Activated naive CD4-positive, alpha-beta T cell treated with anti-CD3 and anti-CD28 coated beads, Interleukin-2, amount 50 U/mL, for 24 hours (primary cell): ENCODE data around the gene CIRBP.

Experiments used
- H3K27ac Mint-ChIP-seq: one replicate; pipeline ENCODE4 v1.8.0; 2021; ENCODE audit warnings: mild to moderate bottlenecking, mixed read lengths
- H3K27me3 Mint-ChIP-seq: one replicate; pipeline ENCODE4 v1.8.0; 2021; ENCODE audit warnings: mixed read lengths
- H3K36me3 Mint-ChIP-seq: one replicate; pipeline ENCODE4 v1.8.0; 2021; ENCODE audit warnings: mixed read lengths
- H3K4me1 Mint-ChIP-seq: one replicate; pipeline ENCODE4 v1.8.0; 2021; ENCODE audit warnings: mixed read lengths
- H3K4me3 Mint-ChIP-seq: one replicate; pipeline ENCODE4 v1.8.0; 2021; ENCODE audit warnings: mild to moderate bottlenecking, mixed read lengths
- H3K9me3 Mint-ChIP-seq: one replicate; pipeline ENCODE4 v1.8.0; 2021; ENCODE audit warnings: mixed read lengths

CIRBP gene

DNA sequence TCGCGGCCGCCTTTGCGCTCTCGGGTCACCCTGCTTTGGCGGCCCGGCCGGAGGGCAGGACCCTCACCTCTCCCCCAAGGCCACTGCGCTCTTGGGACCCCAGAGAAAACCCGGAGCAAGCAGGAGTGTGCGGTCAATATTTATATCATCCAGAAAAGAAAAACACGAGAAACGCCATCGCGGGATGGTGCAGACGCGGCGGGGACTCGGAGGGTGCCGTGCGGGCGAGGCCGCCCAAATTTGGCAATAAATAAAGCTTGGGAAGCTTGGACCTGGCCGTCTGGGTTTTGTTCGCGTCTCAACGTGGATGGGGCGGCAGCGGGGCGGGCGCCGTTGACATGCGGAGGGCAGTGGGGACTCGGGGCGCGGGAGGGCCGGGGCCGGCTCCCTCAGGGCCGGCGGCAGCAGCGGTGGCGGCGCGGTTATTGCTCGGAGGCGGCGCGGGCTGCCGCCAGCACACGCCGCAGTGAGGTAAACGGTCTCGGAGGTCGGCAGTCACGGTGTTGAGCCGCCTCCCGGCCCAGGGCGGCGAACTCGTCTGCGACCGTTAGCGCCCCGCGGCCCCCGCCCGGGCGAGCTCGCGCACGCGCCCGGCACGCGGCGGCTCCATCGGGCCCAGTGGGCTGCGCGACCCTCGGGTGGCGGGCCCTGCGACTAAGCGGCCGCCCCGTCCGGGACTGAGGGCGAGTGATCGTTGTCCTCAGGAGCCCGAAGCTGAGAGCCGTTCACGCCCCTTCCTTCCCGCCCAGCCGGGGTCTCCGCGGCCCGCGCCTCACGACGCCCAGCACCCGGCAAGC is 40.8 kb upstream of the CIRBP start:
- H3K4me3 Mint-ChIP-seq, result no peak overlapping the region
- no peak overlapping the region for H3K27ac Mint-ChIP-seq
- no peaks in the 10 kb centered on the region for H3K4me1 Mint-ChIP-seq
- no peaks in the 10 kb centered on the region for H3K36me3 Mint-ChIP-seq
- no peaks in the 10 kb centered on the region for H3K27me3 Mint-ChIP-seq
- H3K9me3 Mint-ChIP-seq, result no peaks in the 10 kb centered on the region

DNA sequence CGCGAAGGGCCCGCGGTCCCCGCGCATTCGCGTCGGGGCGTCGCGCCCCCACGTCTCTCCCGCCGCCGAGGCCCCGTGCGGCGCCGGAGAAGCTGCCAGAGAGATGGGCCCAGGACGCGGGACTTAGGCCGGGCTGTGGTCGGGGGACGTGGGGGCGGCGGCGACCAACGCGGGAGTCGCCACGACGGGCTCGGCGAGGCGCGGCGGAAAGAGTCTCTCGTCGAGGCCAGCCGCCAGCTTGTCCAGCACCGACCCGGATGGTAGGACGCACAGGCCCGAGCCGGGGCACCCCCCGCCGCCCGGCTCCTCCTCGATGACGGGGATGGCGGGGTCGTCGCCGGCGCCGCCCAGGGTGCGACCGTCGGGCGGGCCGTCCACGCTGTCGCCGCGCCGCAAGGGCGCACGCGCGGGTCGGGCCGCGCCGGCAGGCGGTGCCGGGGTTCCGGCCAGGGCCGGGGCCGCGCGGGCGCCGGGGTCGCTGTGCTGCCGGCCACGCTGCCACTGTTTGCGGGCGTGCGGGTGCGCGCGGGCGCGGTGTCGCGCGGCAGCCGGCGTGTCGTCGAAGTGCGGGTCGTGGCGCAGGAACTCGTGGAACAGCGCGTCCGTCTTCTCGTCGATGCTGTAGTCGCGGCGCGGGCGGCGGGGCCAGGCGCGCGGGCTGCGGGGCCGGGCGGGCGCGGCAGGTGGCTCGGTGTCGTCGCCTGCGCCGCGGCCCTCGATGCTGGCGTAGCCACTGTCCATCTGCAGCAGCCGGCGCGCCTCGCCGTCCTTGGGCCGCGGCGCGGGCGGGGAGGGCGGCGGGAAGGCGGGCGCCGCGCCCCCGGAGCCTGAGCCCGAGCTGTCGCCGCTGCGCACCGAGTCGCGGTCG is 39.8 kb upstream of the CIRBP start:
- Mint-ChIP-seq H3K4me1 (no peaks in the 10 kb centered on the region), H3K9me3 (no peaks in the 10 kb centered on the region), H3K4me3 (no peak overlapping the region), H3K27ac (no peak overlapping the region), H3K36me3 (no peaks in the 10 kb centered on the region), H3K27me3 (no peaks in the 10 kb centered on the region)

DNA sequence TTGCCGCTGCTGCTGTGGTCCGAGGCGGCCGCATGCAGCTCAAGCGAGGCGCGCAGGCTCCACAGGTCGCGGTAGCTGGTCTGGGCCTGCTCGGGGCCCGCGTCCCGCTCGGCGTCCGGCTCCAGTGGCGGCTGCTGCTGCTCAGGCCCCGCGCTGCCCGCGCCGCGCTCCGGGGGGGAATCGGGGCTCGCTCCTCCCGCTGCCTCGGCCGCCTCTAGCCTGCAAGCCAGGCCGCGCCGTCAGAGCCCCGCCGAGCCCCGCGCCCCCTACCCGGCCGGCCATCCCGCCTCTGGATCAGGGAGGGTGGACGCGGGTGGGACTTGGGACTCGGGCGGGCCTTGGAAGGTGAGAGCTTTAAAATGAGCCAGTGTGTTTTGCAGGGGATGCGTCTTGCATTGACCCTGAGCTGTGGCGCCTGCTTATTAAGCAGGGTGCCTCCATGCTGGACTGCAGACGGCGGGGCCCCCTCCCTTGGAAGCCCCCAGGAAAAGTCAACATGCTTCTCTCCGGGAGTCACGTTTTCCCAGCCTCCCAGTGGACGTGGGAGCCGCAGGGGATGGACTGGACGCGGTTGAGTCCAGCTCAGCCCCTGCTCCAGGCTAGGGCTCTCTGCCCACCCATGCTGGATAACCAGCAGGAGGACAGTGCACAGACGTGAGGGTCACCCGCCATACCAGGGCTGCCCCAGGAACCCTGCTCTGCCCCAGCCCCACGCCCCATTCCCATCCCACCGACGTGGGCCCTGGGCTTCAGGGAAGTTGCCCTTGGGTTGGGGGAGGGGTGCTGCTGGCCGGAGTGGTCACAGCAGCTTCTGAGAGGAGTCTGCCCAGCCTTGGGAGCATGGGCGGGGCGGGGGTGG is 39.0 kb upstream of the CIRBP start:
- Mint-ChIP-seq H3K36me3 (no peaks in the 10 kb centered on the region), H3K4me3 (no peak overlapping the region), H3K27ac (no peak overlapping the region), H3K9me3 (no peaks in the 10 kb centered on the region), H3K4me1 (no peaks in the 10 kb centered on the region), H3K27me3 (no peaks in the 10 kb centered on the region)

DNA sequence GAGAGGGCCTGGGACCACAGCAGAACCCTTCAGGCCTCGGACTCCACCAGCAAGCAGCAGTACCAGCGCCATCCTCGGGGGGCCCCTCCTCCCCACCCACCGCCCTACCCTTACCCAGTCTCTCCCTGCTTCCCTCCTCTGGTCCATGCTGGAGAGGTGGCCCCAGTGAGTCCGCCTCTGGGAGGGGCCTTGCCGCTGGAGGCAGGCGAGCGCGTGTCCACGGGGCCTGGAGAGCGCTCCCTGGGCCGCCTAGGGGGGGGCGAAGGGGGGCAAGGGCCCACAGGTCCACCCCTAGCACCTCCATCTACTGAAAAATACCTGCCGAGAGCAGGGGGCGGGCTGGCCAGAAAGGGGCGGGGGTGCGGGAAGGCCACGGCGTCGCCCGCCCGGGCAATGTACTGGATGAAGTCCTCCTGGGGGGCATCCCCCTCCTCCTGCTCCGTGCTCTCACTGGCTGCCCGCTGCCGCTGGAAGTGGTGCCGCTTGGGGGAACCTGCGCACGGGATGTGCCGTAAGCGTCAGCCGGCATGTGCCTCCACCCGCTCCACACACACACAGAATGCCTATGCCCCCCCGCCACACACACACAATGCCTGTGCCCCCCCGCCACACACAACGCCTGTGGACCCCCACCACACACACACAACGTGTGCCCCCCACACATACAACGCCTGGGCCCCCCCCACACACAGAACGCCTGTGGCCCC is 38.2 kb upstream of the CIRBP start:
- H3K27me3 Mint-ChIP-seq, result no peaks in the 10 kb centered on the region
- H3K9me3 Mint-ChIP-seq, result no peaks in the 10 kb centered on the region
- H3K27ac Mint-ChIP-seq, result no peak overlapping the region
- no peak overlapping the region for H3K4me3 Mint-ChIP-seq
- H3K4me1 Mint-ChIP-seq, result no peaks in the 10 kb centered on the region
- H3K36me3 Mint-ChIP-seq, result no peaks in the 10 kb centered on the region

DNA sequence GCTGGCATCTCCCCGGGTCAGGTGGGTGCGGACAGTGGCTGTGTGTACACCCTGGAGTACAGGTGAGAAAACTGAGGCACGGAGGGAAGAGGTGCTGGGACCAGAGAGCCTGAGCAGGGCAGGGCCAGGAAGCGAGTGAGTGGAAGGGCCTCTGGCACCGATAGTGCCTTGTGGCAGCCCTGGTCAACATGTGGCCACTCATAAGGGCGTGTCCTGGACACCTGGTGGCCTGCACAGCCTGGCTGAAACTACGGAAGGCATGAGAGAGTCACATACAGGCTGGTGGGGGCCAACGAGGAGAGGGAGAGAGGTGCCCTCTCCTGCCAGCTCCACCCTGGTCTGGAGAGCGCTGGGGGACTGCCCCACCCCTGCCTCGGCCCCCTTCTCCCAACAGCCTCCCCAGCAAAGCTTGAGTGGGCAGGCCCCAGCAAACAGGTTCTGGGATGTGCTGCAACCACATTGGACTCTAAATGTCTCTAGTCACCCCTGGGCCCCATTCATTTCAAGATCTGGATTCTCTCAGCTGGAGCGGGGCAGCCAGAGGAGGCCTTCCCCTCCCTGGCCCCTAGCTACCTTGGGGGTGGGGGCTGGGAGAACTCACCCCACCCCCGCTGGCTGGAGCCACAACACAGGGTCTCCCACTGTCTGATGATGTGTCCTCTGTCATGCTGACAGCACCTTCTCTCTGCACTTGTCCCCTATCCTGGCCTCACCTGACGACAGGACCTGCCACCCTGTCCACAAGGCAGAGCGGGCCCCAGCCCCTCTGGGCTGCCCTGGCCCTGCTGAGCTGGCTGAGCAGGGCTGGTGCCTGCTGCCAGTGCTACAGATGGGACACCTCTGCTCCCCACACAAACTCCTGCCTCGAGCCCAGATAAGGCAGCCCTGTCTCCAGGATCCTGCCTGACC is 37.1 kb upstream of the CIRBP start:
- Mint-ChIP-seq H3K4me3 (no peak overlapping the region), H3K36me3 (no peaks in the 10 kb centered on the region), H3K9me3 (no peaks in the 10 kb centered on the region), H3K27ac (no peak overlapping the region), H3K4me1 (no peaks in the 10 kb centered on the region), H3K27me3 (no peaks in the 10 kb centered on the region)

DNA sequence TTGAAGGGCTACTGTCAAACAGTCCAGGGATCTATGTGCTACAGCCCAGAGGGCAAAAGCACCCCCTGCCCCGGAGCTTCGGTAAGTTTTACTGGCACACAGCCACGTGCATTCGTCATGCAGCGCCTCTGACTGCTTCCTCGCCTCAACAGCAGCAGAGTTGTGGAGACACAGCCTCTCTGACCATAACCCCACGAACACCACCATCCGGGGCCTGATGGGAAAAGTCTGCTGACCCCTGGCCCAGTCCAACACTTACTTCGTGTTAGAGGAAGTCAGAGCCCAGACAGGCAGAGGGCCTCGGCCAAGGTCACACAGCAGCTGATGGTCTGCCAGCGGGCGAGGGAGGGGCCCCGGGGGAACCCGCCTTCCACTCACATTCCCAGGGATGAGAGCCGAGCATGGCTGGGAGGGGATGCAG is 36.5 kb upstream of the CIRBP start:
- no peak overlapping the region for H3K27ac Mint-ChIP-seq
- H3K9me3 Mint-ChIP-seq, result no peaks in the 10 kb centered on the region
- H3K27me3 Mint-ChIP-seq, result no peaks in the 10 kb centered on the region
- no peak overlapping the region for H3K4me3 Mint-ChIP-seq
- no peaks in the 10 kb centered on the region for H3K36me3 Mint-ChIP-seq
- no peaks in the 10 kb centered on the region for H3K4me1 Mint-ChIP-seq

DNA sequence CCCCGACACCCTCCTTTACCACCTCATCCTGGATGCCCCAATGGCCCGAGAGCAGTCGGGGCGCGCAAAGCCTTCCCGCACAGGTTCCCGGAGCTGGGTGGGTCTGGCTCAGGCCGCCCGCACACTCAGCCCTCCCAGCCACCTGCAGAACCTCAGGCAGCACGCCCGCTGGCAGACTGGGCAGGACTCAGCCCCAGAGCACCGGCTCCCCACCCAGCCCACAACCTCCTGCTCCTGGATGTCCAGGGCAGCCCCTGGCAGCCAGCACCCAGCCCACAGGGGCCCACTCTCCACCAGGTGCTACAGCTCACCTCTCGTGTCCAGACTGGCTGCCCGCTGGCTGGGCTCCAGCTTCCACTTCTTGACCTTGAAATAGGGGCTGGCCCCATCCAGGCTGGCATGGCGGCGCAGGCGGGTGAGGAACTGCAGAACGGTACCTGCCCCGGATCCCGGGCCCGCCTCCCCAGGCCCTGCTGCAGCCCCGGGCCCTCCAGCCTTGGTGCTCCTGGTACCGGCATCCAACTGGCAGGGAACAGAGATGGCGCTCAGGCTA is 35.9 kb upstream of the CIRBP start:
- H3K27me3 Mint-ChIP-seq, result no peaks in the 10 kb centered on the region
- peaks cover under 1% of the 10 kb centered on the region for H3K4me1 Mint-ChIP-seq
- no peak overlapping the region for H3K27ac Mint-ChIP-seq
- H3K36me3 Mint-ChIP-seq, result no peaks in the 10 kb centered on the region
- no peak overlapping the region for H3K4me3 Mint-ChIP-seq
- no peaks in the 10 kb centered on the region for H3K9me3 Mint-ChIP-seq

DNA sequence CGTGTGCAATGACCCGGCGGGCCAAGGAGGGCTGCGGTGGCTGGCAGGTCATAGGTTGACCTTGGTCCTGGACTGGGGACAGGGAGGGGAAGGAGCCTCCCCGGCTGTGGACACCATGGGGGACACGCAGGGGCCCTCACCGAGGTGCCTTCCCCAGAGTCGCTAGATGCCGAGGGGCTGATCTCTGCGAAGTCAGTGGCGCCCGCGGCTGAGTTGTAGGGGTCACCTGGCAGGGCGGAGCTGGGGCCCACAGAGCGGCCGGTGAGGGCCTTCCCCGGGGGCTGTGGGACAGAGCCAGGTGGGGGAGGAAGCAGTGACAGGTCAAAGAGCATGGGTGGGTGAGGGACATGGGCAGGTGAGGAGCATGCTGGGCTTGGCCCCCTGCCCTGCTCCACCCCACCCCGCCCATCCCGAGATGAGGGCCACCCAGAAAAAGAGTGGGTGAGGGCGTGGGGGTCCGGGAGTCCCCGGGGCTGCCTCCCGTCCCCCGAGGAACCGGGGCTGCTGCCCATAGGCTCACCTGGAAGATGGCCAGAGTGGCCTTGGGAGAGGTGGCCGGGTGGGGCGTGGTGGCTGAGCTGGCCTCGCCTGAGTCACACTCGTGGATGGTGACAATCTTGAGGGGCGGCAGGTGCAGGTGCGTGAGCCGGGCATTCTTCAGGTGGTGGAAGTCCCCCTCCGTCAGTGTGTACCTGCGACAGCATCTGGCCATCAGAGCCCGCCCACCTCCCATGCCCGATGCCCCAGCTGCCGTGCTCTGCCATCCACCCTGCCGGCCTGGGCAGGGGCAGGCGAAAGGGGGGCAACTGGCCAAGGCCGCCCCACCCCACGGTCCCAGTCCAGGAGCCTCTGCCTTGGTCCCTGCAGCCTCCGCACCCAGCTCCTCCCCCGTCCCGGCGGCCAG is 34.8 kb upstream of the CIRBP start:
- Mint-ChIP-seq H3K4me1 (peaks cover 9% of the 10 kb centered on the region), H3K4me3 (no peak overlapping the region), H3K9me3 (no peaks in the 10 kb centered on the region), H3K27me3 (peaks cover 6% of the 10 kb centered on the region), H3K27ac (no peak overlapping the region), H3K36me3 (no peaks in the 10 kb centered on the region)

DNA sequence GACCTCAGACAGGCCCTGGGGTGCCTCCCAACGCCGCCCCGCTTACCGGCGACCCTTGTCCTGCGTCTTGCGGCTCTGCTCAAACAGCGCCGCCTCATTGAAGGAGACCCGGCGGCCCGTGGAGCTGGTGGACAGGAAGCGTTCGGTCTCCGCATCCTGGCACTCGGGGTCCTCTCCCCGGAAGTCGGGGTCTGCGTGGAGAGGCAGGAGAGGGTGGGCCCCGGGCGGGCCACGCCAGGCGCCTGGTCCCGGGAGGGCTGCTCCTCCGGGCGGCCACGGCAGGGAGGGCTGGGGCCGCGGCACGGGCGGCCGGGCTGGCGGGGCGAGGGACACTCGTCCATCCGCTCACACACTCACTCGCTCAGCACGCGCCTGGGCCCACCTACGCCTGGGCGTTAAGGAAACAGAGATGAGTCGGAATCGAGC is 34.2 kb upstream of the CIRBP start:
- Mint-ChIP-seq H3K27ac (no peak overlapping the region), H3K9me3 (no peaks in the 10 kb centered on the region), H3K4me3 (no peak overlapping the region)

DNA sequence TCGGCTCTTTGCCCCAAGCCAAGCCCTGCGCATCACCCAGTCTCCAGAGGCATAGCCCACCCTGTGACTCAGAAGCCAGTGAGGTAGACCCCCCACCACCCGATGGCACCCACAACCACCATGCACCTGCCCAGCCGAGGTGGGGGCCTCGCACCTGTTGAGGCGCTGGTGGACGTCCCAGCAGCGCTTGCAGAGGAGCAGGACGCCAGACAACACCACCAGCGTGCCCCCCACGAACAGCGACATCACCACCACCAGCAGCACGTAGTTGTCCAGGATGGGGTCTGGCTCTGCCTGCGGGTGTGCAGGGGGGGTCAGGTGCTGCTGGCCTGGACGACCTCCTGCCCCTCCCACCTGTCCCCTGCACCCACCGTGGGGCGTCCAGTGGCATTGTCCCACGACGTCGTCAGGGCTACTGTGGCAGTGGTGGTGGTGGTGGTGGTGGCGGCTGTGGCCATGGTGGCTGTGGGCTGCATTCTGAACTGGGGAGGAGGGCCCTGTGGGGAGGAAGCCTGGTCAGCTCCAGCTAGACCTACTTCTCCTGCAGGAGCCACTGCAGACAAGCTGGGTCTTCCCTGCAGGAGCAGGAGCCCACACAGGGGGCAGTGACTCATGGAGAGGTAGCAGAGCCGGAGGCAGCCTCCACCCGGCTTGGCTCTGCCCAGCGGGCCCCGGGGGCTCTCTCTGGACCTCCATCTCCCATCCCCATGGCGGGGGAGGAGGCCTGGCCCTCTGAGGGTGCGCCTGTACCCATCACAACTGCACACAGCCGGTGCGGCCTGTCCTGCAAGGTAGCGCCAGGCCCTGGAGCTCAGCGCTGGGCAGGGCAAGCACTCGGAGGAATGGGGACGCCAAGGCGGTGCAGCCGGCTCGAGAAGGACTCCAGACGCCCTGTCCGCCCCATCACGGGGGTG is 33.2 kb upstream of the CIRBP start:
- no peaks in the 10 kb centered on the region for H3K36me3 Mint-ChIP-seq
- peaks cover 10% of the 10 kb centered on the region for H3K4me1 Mint-ChIP-seq
- H3K27ac Mint-ChIP-seq, result no peak overlapping the region
- H3K4me3 Mint-ChIP-seq, result no peak overlapping the region
- peaks cover 6% of the 10 kb centered on the region for H3K27me3 Mint-ChIP-seq
- H3K9me3 Mint-ChIP-seq, result no peaks in the 10 kb centered on the region

More for the DNA sequence above, 34.2 kb upstream of the CIRBP start:
- Mint-ChIP-seq H3K27me3 (peaks cover 6% of the 10 kb centered on the region), H3K4me1 (peaks cover 9% of the 10 kb centered on the region), H3K36me3 (no peaks in the 10 kb centered on the region)

DNA sequence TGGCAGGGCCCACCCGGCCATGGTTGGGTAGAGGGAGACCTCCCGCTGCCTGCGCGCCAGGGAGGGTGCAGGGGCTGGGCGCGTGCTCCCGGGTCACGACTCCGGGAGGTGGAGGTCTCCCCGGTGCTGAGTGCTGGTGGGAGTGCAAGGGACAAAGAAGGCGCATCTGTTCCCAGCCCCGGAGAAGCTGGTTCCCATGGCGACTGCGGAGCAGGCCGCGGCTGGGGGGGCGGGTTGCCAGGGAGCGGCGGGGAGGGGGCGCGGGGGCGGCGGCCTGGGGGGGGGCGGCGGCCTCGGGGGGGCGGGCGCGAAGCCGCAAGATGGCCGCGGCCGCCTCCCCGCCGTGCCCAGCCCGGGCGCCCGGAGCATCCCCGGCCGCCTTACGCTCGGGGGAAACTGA is 32.6 kb upstream of the CIRBP start:
- Mint-ChIP-seq H3K4me3 (no peak overlapping the region), H3K4me1 (peaks cover 17% of the 10 kb centered on the region), H3K9me3 (no peaks in the 10 kb centered on the region), H3K27ac (no peak overlapping the region), H3K27me3 (peaks cover 6% of the 10 kb centered on the region), H3K36me3 (no peaks in the 10 kb centered on the region)

DNA sequence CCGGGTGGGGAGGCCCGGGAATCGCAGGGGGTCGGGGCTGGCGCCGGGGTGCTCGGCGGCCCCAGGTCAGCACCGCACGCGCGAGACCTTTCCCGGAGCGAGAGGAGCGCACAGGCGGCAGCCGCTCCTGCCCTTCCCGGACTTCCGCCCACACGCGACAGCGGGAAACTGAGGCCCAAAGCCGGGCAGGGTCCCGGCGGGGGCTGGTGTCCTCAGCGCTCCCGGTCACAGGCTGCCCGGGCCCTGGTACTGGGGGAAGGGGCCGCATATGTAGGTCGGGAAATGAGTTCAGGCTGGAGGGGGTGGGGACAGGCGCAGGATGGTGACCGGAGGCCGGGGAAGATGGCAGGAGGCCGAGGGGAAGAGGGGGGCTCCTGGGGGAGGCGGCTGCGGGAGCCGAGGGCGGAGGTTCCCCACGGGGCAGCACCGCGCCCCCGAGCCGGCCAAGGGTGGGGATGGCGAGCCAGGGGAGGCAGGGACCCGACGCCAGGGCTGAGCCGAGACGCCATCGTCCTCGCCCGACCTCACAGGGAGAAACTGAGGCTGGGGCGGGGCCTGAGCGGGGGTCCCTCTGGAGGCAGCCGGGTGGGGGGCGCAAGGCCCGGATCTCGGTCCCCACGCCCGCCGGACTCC is 32.0 kb upstream of the CIRBP start:
- Mint-ChIP-seq H3K4me3 (no peak overlapping the region), H3K4me1 (peaks cover 18% of the 10 kb centered on the region), H3K27me3 (peaks cover 6% of the 10 kb centered on the region), H3K9me3 (no peaks in the 10 kb centered on the region), H3K27ac (no peak overlapping the region), H3K36me3 (no peaks in the 10 kb centered on the region)
